ENCODE data around the gene MEF2C. TPM values are rescaled to one million over a fixed set of nuclear protein-coding genes. Genes with fewer than 3 reads are reported as not detected.

The MEF2C gene
- total RNA-seq, 3 donors from 2014 or later (not counting 1 experiment from before 2014, with no cell fraction given) = 9.2 to 22.0 (median 18.3) TPM

DNA sequence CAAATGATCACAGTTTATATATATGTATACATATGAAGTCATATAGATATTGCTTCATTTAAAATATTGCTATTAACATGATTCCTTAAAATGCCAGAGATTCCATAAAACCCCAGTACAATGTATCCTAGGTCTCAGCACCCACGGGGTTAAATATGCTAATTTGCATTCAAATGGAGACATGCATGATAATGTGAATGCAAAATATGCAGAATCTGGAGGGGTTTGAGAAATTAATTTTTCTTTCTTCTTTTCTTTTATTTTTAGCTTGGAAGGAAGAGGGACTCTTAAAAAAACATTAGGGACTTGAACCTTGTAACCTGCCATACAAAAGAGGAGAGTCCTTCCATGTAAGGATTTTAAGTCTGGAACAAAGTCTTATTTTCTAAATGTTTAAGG lies 211.9 kb downstream of the MEF2C start:
- peaks cover 41 to 50% of the 10 kb centered on the region in 2 donors for H3K4me1 Mint-ChIP-seq
- Histone ChIP-seq H3K4me1 (ENCODE audit: control insufficient read depth, insufficient read depth, low read length) (peaks cover 40% of the 10 kb centered on the region), H3K9me3 (ENCODE audit: control insufficient read depth, insufficient read depth, low read length) (peaks cover 18% of the 10 kb centered on the region), H3K36me3 (ENCODE audit: control insufficient read depth, insufficient read depth, low read length) (no peaks in the 10 kb centered on the region), H3K27ac (ENCODE audit: low read length) (no peak overlapping the region), H3K27me3 (ENCODE audit: control insufficient read depth, insufficient read depth, low read length) (peaks cover 89% of the 10 kb centered on the region), H3K4me3 (ENCODE audit: low read length) (no peak overlapping the region)
- peaks cover 77 to 87% of the 10 kb centered on the region in 2 donors for H3K27me3 Mint-ChIP-seq (ENCODE audit: low read depth in 2 of 2)
- no peak overlapping the region for H3K27ac Mint-ChIP-seq
- peaks cover 24% of the 10 kb centered on the region for H3K36me3 Mint-ChIP-seq
- WGBS (ENCODE audit: insufficient coverage) = no CpG with 5 or more reads among the region's 1 CpG
- no peak overlapping the region for H3K4me3 Mint-ChIP-seq
- peaks cover 4% of the 10 kb centered on the region in 2 donors for H3K9me3 Mint-ChIP-seq
- DNase-seq = no peak
- ATAC-seq = no peak
- intact Hi-C loops (cut with micrococcal nuclease) = no loop called here
- no peak for TF ChIP-seq CTCF (IDR thresholded peaks at IDR 0.05)

DNA sequence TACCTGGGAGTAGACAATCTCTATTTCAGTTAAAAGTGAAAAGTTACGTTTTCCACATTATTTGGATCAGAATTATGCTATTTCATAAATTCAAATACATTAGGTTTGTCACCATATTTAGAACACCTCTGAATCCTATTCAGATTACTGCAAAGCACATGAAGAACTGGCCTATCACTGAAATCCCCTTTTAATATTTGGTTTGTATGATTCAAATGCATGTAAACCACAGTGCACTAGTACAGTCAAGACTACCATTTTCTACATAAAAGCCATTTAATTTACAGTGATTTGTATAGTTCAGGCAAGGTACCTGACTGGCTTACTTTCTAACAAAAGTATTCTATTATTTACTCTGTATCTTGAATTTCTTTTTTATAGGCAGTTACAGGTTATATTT lies 212.5 kb downstream of the MEF2C start:
- ATAC-seq (no peak), DNase-seq (no peak)
- H3K27ac Mint-ChIP-seq = no peak overlapping the region
- Histone ChIP-seq H3K27me3 (ENCODE audit: control insufficient read depth, insufficient read depth, low read length) (peaks cover 91% of the 10 kb centered on the region), H3K4me3 (ENCODE audit: low read length) (no peak overlapping the region), H3K9me3 (ENCODE audit: control insufficient read depth, insufficient read depth, low read length) (peaks cover 21% of the 10 kb centered on the region), H3K27ac (ENCODE audit: low read length) (no peak overlapping the region), H3K4me1 (ENCODE audit: control insufficient read depth, insufficient read depth, low read length) (peaks cover 39% of the 10 kb centered on the region), H3K36me3 (ENCODE audit: control insufficient read depth, insufficient read depth, low read length) (no peaks in the 10 kb centered on the region)
- peaks cover 40 to 48% of the 10 kb centered on the region in 2 donors for H3K4me1 Mint-ChIP-seq
- peaks cover 4% of the 10 kb centered on the region in 2 donors for H3K9me3 Mint-ChIP-seq
- no peak overlapping the region for H3K4me3 Mint-ChIP-seq
- TF ChIP-seq CTCF (IDR thresholded peaks at IDR 0.05) = no peak
- peaks cover 24% of the 10 kb centered on the region for H3K36me3 Mint-ChIP-seq
- intact Hi-C loops (cut with micrococcal nuclease) = no loop called here
- WGBS (ENCODE audit: insufficient coverage) = no CpG with 5 or more reads among the region's 1 CpG
- H3K27me3 Mint-ChIP-seq (ENCODE audit: low read depth in 2 of 2) = peaks cover 77 to 87% of the 10 kb centered on the region in 2 donors

DNA sequence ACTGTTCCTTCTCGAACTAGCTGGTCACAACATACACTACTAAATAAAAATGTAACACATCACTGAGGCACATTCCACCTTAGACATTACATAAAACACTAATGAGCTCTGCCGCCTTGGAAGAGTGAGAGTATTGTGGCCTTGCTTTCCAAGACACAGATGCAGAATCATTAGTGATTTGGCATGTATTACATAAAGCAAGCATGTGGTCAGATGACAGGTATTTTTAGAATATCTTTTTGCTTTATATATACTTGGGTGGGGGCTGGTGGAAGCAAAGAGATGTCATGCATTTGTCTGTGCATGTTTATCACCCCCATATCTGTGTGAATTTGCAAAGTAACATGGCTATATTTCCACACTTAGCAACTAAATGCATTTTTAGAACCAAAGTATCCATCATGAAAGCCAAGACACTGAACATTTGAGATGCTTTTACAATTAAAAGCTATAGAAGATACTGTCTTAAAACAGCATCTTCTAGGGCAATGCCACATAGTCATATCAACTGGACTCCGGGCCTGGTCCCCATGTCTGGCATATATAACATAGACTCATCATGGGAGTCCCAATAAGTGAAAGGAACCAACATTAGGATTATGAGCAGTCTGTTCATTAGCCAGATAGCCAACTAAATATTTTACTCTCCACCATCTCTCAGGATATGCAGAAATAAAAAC lies 213.5 kb downstream of the MEF2C start:
- peaks cover 22% of the 10 kb centered on the region for H3K9me3 ChIP-seq (ENCODE audit: control insufficient read depth, insufficient read depth, low read length)
- H3K36me3 ChIP-seq (ENCODE audit: control insufficient read depth, insufficient read depth, low read length) = no peaks in the 10 kb centered on the region
- Mint-ChIP-seq H3K27ac (no peak overlapping the region), H3K4me3 (no peak overlapping the region), H3K36me3 (peaks cover 24% of the 10 kb centered on the region), H3K9me3 (peaks cover 2 to 4% of the 10 kb centered on the region in 2 donors), H3K4me1 (peaks cover 34 to 39% of the 10 kb centered on the region in 2 donors), H3K27me3 (ENCODE audit: low read depth in 2 of 2) (peaks cover 77 to 89% of the 10 kb centered on the region in 2 donors)
- TF ChIP-seq CTCF (IDR thresholded peaks at IDR 0.05) = no peak
- H3K27ac ChIP-seq (ENCODE audit: low read length) = no peak overlapping the region
- H3K4me1 ChIP-seq (ENCODE audit: control insufficient read depth, insufficient read depth, low read length) = peaks cover 30% of the 10 kb centered on the region
- H3K27me3 ChIP-seq (ENCODE audit: control insufficient read depth, insufficient read depth, low read length) = peaks cover 95% of the 10 kb centered on the region
- WGBS (ENCODE audit: insufficient coverage) = 51% methylated on average over 2 of the region's 3 CpGs
- DNase-seq (no peak), ATAC-seq (no peak)
- intact Hi-C loops (cut with micrococcal nuclease) = no loop called here
- H3K4me3 ChIP-seq (ENCODE audit: low read length) = no peak overlapping the region

Data from natural killer cell (primary cell).